HepG2 (cell line): Measurements from ENCODE around the gene ZDHHC3. TPM values are rescaled to one million over a fixed set of nuclear protein-coding genes. Genes with fewer than 3 reads are reported as not detected.

Experiments used
- HDAC6 ChIP-seq: fragments of 200-600 bp; sonication (generic); IDR thresholded peaks from 2 replicates; pipeline ENCODE4 v1.7.0; 2017; ENCODE audit warnings: mild to moderate bottlenecking, antibody characterized with exemption, low read length, low read depth
- HINFP ChIP-seq: sonication (generic); formaldehyde crosslinking; IDR thresholded peaks from 2 replicates; pipeline ENCODE4 v1.4.0; 2020; ENCODE audit warnings: low read depth, mild to moderate bottlenecking, missing genetic modification reagents
- JUN ChIP-seq: sonication (generic); formaldehyde crosslinking; IDR thresholded peaks from 2 replicates; pipeline ENCODE4 v1.4.0; 2020; ENCODE audit warnings: mild to moderate bottlenecking, missing genetic modification reagents
- MAFF ChIP-seq: IDR thresholded peaks from 2 replicates; pipeline ENCODE4 v1.6.1; 2011; ENCODE audit warnings: low read depth, low read length, improper control_type of control experiment
- RFXAP ChIP-seq: sonication (generic); formaldehyde crosslinking; IDR thresholded peaks from 2 replicates; pipeline ENCODE4 v1.4.0; 2020; ENCODE audit warnings: missing genetic modification reagents, borderline replicate concordance
- SNAPC5 ChIP-seq: sonication (generic); formaldehyde crosslinking; IDR thresholded peaks from 2 replicates; pipeline ENCODE4 v1.8.1; 2023; ENCODE audit warnings: mild to moderate bottlenecking, missing genetic modification reagents, borderline replicate concordance
- TCF12 ChIP-seq, 2 experiments: fragments of 450-650 bp in 1 of 2; sonication (generic) in 1 of 2; formaldehyde crosslinking in 1 of 2; IDR thresholded peaks; 2 replicates each; pipeline versions ENCODE4 v1.6.1 to v1.8.0; 2017 to 2022; ENCODE audit warnings: antibody characterized with exemption in 1 of 2, mild to moderate bottlenecking in 1 of 2, missing genetic modification reagents in 1 of 2, moderate library complexity in 1 of 2
- TRIM22 ChIP-seq: fragments of 450-650 bp; IDR thresholded peaks from 2 replicates; pipeline ENCODE4 v1.6.1; 2017
- U2AF1 ChIP-seq: fragments of 200-400 bp; formaldehyde crosslinking; optimal IDR thresholded peaks from 2 replicates; pipeline ENCODE3; 2017; ENCODE audit warnings: mild to moderate bottlenecking, low read depth, low read length
- ZNF335 ChIP-seq: sonication (generic); formaldehyde crosslinking; IDR thresholded peaks from 2 replicates; pipeline ENCODE4 v1.4.0; 2020; ENCODE audit warnings: missing genetic modification reagents
- ZNF510 ChIP-seq: sonication (generic); formaldehyde crosslinking; IDR thresholded peaks from 2 replicates; pipeline ENCODE4 v1.4.0; 2020; ENCODE audit warnings: low read depth, mild to moderate bottlenecking, missing genetic modification reagents
- ZNF546 ChIP-seq: sonication (generic); formaldehyde crosslinking; conservative IDR thresholded peaks from 2 replicates; pipeline ENCODE4 v1.8.1; 2023; ENCODE audit warnings: mild to moderate bottlenecking, missing genetic modification reagents
- ZNF567 ChIP-seq: sonication (generic); formaldehyde crosslinking; IDR thresholded peaks from 2 replicates; pipeline ENCODE4 v1.8.1; 2023; ENCODE audit warnings: mild to moderate bottlenecking, missing genetic modification reagents, borderline replicate concordance
- ZNF766 ChIP-seq: sonication (generic); formaldehyde crosslinking; IDR thresholded peaks from 2 replicates; pipeline ENCODE4 v1.5.0; 2020; ENCODE audit warnings: missing genetic modification reagents, borderline replicate concordance
- polyA plus RNA-seq, 8 experiments: library from polyadenylated mRNA; depleted of rRNA in 3 of 8; stranded (reverse) in 7 of 8; unstranded in 1 of 8; fragments of >200 nt; fragmentation: Illumina TruSeq in 4 of 8; extraction: Trizol in 4 of 8; gene quantifications; 2 replicates each; pipeline versions ENCODE4 v1.2.1 to v1.2.3, GENCODE V29; 2011 to 2016; ENCODE audit warnings: low read depth in 4 of 8, missing spikeins in 1 of 8, mixed read lengths in 1 of 8; ENCODE audit not compliant: insufficient read depth in 1 of 8
- total RNA-seq, 5 experiments: library from RNA; depleted of rRNA; stranded (reverse); fragments of >200 nt; fragmentation: Illumina TruSeq; extraction: Trizol; gene quantifications; 2 replicates each; pipeline ENCODE4 v1.2.3, GENCODE V29; 2016; ENCODE audit warnings: low read depth in 1 of 5
- TF ChIP-seq, protein P1 (sequence below): sonication (generic); formaldehyde crosslinking; IDR thresholded peaks from 2 replicates; pipeline ENCODE4 v1.4.0; 2020; ENCODE audit warnings: low read depth, mild to moderate bottlenecking, missing genetic modification reagents
- TF ChIP-seq, protein P2 (sequence below): sonication (generic); formaldehyde crosslinking; IDR thresholded peaks from 2 replicates; pipeline ENCODE4 v1.4.0; 2020; ENCODE audit warnings: mild to moderate bottlenecking, missing genetic modification reagents
- TF ChIP-seq, protein P3 (sequence below): sonication (generic); formaldehyde crosslinking; IDR thresholded peaks from 2 replicates; pipeline ENCODE4 v1.4.0; 2020; ENCODE audit warnings: mild to moderate bottlenecking, missing genetic modification reagents
- TF ChIP-seq, protein P4 (sequence below): sonication (generic); formaldehyde crosslinking; IDR thresholded peaks from 2 replicates; pipeline ENCODE4 v1.4.0; 2020; ENCODE audit warnings: missing genetic modification reagents
- TF ChIP-seq, protein P5 (sequence below): sonication (generic); formaldehyde crosslinking; IDR thresholded peaks from 2 replicates; pipeline ENCODE4 v1.4.0; 2020; ENCODE audit warnings: mild to moderate bottlenecking, missing genetic modification reagents, borderline replicate concordance

ZDHHC3 gene
- total and polyA plus RNA-seq, 2 of the 13 experiments (the other 11 are each of a cell fraction or from before 2014, with no cell fraction given), result 44.1 to 65.7 TPM

- TF ChIP-seq, protein P1, sequence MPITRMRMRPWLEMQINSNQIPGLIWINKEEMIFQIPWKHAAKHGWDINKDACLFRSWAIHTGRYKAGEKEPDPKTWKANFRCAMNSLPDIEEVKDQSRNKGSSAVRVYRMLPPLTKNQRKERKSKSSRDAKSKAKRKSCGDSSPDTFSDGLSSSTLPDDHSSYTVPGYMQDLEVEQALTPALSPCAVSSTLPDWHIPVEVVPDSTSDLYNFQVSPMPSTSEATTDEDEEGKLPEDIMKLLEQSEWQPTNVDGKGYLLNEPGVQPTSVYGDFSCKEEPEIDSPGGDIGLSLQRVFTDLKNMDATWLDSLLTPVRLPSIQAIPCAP, result no peak
- TF ChIP-seq TRIM22, result no peak
- TF ChIP-seq SNAPC5 (CRISPR knock-in tag), result no peak
- TF ChIP-seq MAFF, result no peak
- TF ChIP-seq TCF12 (IDR thresholded peaks at IDR 0.05), result no peak
- TF ChIP-seq TCF12 (CRISPR knock-in tag; IDR thresholded peaks at IDR 0.05), result no peak
- TF ChIP-seq, protein P2, sequence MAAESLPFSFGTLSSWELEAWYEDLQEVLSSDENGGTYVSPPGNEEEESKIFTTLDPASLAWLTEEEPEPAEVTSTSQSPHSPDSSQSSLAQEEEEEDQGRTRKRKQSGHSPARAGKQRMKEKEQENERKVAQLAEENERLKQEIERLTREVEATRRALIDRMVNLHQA (CRISPR knock-in tag), result no peak
- TF ChIP-seq ZNF510, result no peak
- TF ChIP-seq ZNF546, result no peak
- TF ChIP-seq U2AF1, result no peak
- no peak for TF ChIP-seq ZNF335 (CRISPR knock-in tag)
- TF ChIP-seq JUN (CRISPR knock-in tag), result no peak
- 0 out of 2 replicates have a peak, but pooled peaks have one; percentile 23 for TF ChIP-seq ZNF766 (CRISPR knock-in tag)
- TF ChIP-seq HINFP (CRISPR knock-in tag), result no peak
- TF ChIP-seq, protein P3, sequence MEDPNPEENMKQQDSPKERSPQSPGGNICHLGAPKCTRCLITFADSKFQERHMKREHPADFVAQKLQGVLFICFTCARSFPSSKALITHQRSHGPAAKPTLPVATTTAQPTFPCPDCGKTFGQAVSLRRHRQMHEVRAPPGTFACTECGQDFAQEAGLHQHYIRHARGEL (CRISPR knock-in tag), result no peak
- TF ChIP-seq, protein P4, sequence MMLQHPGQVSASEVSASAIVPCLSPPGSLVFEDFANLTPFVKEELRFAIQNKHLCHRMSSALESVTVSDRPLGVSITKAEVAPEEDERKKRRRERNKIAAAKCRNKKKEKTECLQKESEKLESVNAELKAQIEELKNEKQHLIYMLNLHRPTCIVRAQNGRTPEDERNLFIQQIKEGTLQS, result no peak
- no peak for TF ChIP-seq HDAC6
- TF ChIP-seq ZNF567 (CRISPR knock-in tag), result no peak
- TF ChIP-seq, protein P5, sequence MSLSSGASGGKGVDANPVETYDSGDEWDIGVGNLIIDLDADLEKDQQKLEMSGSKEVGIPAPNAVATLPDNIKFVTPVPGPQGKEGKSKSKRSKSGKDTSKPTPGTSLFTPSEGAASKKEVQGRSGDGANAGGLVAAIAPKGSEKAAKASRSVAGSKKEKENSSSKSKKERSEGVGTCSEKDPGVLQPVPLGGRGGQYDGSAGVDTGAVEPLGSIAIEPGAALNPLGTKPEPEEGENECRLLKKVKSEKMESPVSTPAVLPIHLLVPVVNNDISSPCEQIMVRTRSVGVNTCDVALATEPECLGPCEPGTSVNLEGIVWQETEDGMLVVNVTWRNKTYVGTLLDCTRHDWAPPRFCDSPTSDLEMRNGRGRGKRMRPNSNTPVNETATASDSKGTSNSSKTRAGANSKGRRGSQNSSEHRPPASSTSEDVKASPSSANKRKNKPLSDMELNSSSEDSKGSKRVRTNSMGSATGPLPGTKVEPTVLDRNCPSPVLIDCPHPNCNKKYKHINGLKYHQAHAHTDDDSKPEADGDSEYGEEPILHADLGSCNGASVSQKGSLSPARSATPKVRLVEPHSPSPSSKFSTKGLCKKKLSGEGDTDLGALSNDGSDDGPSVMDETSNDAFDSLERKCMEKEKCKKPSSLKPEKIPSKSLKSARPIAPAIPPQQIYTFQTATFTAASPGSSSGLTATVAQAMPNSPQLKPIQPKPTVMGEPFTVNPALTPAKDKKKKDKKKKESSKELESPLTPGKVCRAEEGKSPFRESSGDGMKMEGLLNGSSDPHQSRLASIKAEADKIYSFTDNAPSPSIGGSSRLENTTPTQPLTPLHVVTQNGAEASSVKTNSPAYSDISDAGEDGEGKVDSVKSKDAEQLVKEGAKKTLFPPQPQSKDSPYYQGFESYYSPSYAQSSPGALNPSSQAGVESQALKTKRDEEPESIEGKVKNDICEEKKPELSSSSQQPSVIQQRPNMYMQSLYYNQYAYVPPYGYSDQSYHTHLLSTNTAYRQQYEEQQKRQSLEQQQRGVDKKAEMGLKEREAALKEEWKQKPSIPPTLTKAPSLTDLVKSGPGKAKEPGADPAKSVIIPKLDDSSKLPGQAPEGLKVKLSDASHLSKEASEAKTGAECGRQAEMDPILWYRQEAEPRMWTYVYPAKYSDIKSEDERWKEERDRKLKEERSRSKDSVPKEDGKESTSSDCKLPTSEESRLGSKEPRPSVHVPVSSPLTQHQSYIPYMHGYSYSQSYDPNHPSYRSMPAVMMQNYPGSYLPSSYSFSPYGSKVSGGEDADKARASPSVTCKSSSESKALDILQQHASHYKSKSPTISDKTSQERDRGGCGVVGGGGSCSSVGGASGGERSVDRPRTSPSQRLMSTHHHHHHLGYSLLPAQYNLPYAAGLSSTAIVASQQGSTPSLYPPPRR, result no peak
- TF ChIP-seq RFXAP (CRISPR knock-in tag), result no peak
Observed at GRCh38 chr3:44976002-44976815, at the start of gene ZDHHC3, which contains the start of gene EXOSC7 (continued).
